Stimulated activated CD8-positive, alpha-beta memory T cell treated with anti-CD3 and anti-CD28 coated beads, Interleukin-15, amount 100 ng/mL, for 24 hours (primary cell): ENCODE data around the gene TBCD.
"Not testable (repeated sequence)": the region's sequence is repeated elsewhere in the genome, so short reads cannot be mapped to it uniquely, and the experiment has no call there.

Experiments used
- DNase-seq: peaks from one replicate; pipeline ENCODE4 v3.0.0-alpha.2; 2020; ENCODE audit warnings: low read depth

TBCD gene

GRCh38 chr17:82767041-82767754 is 15.3 kb downstream of the TBCD start:
- DNase-seq: no peak

GRCh38 chr17:82769041-82769440 is 17.2 kb downstream of the TBCD start:
- DNase-seq: no peak

GRCh38 chr17:82772026-82772425 is 20.2 kb downstream of the TBCD start:
- DNase-seq: no peak

GRCh38 chr17:82774456-82774855 is 22.6 kb downstream of the TBCD start:
- not testable (repeated sequence) for DNase-seq

- no peak for DNase-seq
Observed at GRCh38 chr17:82775001-82775823, 23.3 kb downstream of the TBCD start.

GRCh38 chr17:82776454-82776853 is 24.6 kb downstream of the TBCD start:
- no peak for DNase-seq

GRCh38 chr17:82777778-82778375 is 26.0 kb downstream of the TBCD start:
- DNase-seq: not testable (repeated sequence)

GRCh38 chr17:82779541-82779940 is 27.7 kb downstream of the TBCD start:
- no peak for DNase-seq

- DNase-seq: no peak
Observed at GRCh38 chr17:82780195-82780594, 28.3 kb downstream of the TBCD start.

GRCh38 chr17:82780971-82781893 is 29.4 kb downstream of the TBCD start:
- DNase-seq: no peak

- DNase-seq: peak; percentile 51
Observed at GRCh38 chr17:82781894-82782274, 30.0 kb downstream of the TBCD start.

- DNase-seq: no peak
Observed at GRCh38 chr17:82782657-82783207, 30.9 kb downstream of the TBCD start.

GRCh38 chr17:82783498-82783897 is 31.6 kb downstream of the TBCD start:
- no peak for DNase-seq

GRCh38 chr17:82785581-82785980 is 33.7 kb downstream of the TBCD start:
- not testable (repeated sequence) for DNase-seq

GRCh38 chr17:82786427-82786826 is 34.6 kb downstream of the TBCD start:
- no peak for DNase-seq

- DNase-seq: no peak
Observed at GRCh38 chr17:82787081-82787848, 35.4 kb downstream of the TBCD start.

- DNase-seq: no peak
Observed at GRCh38 chr17:82788206-82789001, 36.5 kb downstream of the TBCD start.

GRCh38 chr17:82789051-82789592 is 37.3 kb downstream of the TBCD start:
- DNase-seq: no peak

- DNase-seq: no peak
Observed at GRCh38 chr17:82789806-82790205, 37.9 kb downstream of the TBCD start.

GRCh38 chr17:82790391-82790790 is 38.5 kb downstream of the TBCD start:
- no peak for DNase-seq
